GM18505 (cell line): ENCODE data around the gene XAF1.

Experiments
- ATAC-seq: cut with Tn5 transposase; IDR thresholded peaks from one replicate; pipeline ENCODE4 v1.9.1; 2021; ENCODE audit not compliant: unreplicated experiment
- POLR2A ChIP-seq: IDR thresholded peaks from 4 replicates; pipeline ENCODE4 v1.6.1; 2011; ENCODE audit warnings: borderline replicate concordance; ENCODE audit not compliant: insufficient read depth, insufficient read length; ENCODE audit errors: extremely low read depth

XAF1 gene, protein sequence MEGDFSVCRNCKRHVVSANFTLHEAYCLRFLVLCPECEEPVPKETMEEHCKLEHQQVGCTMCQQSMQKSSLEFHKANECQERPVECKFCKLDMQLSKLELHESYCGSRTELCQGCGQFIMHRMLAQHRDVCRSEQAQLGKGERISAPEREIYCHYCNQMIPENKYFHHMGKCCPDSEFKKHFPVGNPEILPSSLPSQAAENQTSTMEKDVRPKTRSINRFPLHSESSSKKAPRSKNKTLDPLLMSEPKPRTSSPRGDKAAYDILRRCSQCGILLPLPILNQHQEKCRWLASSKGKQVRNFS

DNA sequence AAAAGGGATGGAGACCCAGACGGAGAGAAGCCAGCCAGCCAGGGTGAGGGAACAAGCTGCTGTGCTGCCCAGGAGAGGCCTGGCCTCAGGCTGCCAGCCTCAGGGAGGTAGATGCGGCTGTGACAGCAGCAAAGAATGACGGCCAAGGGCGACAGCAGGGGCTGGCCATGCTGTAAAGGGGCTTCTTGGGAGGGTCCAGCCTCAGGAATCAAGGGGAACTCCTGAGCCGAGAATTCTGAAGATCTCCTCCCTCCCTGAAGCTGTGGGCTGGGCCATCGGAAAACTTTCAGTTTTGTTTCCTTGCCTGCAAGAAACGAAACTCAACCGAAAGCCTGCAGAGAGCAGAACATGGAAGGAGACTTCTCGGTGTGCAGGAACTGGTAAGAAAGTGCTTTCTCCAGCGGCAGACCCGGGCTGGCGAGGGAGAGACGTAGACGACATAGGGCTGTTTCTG is at the start of gene XAF1:
Gene XAF1, plus strand, starts transcription at position 316 of the 454 bp plus-strand sequence. Its CDS starts 33 bp downstream, at position 349.
- no peak for ATAC-seq

DNA sequence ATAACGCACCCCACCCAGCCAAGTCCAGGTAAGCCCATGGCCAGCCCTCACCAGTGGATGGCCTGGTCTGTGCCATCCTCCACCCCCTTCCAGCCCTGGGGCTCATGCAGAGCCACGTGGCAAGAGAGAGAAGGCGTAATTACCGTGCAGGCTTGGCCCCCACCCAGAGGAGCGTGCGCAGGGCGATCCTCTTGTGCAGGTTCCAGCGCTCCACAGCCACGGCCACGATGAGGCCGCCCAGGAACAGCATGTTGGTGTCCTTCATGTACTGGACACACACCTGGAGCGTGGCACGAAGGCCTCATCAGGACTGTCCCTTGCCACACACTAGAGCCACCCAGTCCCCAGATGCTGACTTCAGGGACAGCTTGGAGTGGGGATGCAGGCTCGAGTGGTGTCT is 49.3 kb upstream of the XAF1 start:
- TF ChIP-seq POLR2A: no peak
- no peak for ATAC-seq

More for the DNA sequence above, at the start of gene XAF1:
- TF ChIP-seq POLR2A: peak; percentile 76

DNA sequence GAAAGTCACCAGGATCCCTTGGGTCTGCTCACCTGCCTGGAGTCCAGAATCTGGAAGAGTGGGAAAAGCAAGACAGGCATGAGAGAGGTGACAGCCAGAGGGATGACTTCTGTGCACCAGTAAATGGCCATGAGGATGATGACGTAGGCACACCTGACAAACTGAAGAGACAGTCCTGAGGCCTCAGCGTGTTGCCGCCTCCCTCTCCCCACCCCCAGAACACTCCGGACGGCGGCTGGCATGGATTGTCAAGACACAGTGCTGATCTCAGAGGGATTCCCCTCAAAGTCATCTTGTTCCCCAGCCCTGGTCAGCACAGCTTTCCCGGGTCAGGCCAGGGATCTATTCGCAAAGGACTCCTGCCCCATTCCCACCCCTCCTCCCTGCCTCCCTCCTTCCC is 48.9 kb upstream of the XAF1 start:
- TF ChIP-seq POLR2A: no peak
- ATAC-seq: no peak

DNA sequence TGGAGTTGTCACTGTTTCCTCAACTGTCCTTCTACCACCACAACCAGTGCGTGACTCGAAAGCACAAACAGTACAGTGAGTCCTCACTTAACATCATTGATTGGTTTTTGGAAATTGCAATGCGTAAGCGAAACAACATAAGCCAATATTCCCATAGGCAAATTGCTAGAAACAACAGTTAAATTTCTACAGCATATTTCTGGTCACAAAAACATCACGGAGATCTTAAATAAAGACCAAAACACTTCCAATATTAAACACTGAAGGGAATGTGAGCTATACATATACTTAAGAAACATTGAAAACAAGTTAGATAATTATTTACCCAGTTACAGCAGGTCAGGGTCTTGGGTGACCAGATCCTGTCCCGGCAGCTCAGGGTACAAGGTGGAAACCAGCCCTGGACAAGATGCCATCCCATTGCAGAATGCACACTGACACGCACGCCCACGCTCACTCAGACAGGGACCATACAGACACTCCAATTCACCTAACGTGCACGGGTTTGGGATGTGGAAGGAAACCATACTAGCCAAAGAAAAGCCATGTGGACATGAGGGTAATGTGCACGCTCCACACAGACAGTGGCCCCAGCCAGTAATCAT is 47.4 kb upstream of the XAF1 start:
- no peak for TF ChIP-seq POLR2A

DNA sequence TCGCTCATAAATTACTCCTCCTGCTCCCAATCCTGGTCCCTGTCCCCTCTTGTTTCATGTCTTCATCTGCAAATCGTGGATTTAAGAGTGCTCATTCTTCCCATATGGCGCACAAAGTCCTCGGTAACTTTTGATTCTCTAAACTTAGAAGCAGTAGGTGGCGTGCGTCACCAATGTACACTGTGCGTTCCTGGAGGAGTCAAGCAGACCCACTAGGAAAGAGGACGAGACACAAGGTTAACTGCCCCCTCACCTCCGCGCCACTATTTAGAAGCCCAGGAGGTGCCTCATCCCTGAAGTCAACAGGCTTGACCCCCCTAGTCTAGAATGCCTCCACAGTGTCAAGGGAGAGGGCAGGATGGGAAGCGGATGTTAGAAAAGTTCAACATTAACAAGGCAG is 45.5 kb upstream of the XAF1 start:
- no peak for TF ChIP-seq POLR2A
- ATAC-seq: no peak

More for the DNA sequence above, 47.4 kb upstream of the XAF1 start:
- ATAC-seq: no peak

DNA sequence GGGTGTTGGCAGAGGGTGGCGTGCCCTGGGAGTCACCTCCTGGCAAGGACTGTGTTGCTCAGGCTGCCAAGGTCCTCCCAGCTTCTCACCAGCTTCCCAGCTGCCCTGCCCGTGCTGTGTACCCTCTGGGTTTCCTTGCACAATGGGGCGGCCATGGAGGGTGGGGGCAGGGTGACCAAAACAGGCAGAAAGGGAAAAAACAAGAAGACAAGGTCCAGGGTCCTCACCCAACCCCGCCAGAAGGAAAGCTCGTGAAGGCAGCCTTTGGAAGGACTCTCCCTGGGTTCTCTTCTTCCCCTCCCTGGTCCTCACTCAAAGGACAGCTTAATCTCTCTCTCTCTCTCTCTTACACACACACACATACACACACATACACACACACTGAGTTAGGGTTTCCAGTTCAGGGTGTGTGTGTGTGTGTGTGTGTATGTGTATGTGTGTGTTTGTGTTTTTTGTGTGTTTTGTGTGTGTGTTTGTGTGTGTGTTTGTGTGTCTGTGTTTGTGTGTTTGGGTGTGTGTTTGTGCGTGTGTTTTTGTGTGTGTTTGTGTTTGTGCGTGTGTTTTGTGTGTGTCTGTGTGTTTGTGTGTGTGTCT is 44.7 kb upstream of the XAF1 start:
- no peak for TF ChIP-seq POLR2A
- ATAC-seq: no peak

DNA sequence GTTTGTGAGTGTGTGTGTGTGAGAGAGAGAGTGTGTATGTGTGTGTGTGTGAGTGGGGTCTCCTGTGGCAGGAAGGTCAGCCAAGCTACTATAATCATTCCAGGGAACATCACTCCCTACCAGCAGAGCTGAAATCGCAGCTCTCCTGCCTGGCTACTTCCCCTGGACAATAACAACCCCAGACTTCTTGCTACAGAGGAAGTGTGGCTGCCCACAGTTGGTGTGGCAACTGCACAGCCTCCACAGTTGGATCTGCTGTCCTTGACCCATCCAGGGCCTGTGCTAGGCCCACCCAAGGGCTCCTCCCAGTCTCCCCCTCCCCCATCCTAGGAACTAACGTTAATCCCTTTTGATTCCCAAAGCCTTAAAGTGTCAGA is 44.2 kb upstream of the XAF1 start:
- ATAC-seq: no peak
- no peak for TF ChIP-seq POLR2A

DNA sequence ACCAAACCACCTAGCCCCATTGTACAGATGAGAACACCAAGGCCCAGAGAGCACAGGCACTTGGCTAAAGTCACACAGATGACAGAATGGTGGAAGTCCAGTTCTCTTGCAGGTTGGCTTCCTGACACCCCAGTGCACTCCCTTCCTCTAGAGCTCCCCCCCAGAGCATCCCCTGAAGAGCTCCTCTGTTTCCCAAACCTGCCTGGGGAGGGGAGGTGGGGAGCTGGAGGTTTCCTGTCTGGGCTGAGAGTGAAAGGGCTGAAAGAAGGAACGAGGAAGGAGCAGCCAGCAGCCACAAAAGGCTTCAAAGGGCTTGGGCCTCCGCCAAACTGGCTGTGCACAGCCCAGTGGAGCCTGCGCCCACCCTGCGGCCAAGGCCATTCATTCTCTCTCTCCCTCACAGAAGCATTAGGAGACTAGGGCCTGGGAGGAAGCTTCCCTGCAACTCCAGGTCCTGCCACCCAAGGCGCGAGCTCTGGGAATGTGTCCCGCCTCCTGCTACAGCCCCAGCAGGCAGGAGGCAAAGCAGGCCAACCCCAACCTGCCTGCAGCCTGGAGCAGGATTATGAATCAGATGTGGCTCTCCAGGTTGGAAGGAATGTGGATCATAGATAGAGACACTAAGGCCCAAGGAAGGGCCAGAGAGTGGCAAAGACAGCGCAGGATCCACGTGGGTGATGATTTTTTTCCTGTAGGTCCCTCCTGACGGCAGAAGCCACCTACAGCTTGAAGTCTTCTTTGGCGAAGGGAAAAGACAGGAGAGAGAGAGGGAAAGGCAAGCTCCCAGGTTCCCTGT is 43.6 kb upstream of the XAF1 start:
- ATAC-seq: no peak
- no peak for TF ChIP-seq POLR2A

DNA sequence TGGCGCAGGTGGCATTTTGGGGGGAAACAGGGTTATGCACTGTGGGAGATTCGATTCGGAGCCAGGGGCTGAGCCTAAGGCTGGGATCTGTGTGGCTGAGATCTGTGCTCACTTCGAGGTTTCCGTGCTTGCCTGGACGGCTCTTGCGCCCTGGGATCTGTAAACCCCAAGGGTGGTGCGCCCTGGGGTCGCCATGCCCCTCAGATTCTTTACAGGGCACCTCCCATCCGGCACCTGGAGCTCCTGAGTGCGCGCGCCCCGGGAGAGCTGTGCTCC is 43.1 kb upstream of the XAF1 start:
- no peak for ATAC-seq
- TF ChIP-seq POLR2A: no peak

DNA sequence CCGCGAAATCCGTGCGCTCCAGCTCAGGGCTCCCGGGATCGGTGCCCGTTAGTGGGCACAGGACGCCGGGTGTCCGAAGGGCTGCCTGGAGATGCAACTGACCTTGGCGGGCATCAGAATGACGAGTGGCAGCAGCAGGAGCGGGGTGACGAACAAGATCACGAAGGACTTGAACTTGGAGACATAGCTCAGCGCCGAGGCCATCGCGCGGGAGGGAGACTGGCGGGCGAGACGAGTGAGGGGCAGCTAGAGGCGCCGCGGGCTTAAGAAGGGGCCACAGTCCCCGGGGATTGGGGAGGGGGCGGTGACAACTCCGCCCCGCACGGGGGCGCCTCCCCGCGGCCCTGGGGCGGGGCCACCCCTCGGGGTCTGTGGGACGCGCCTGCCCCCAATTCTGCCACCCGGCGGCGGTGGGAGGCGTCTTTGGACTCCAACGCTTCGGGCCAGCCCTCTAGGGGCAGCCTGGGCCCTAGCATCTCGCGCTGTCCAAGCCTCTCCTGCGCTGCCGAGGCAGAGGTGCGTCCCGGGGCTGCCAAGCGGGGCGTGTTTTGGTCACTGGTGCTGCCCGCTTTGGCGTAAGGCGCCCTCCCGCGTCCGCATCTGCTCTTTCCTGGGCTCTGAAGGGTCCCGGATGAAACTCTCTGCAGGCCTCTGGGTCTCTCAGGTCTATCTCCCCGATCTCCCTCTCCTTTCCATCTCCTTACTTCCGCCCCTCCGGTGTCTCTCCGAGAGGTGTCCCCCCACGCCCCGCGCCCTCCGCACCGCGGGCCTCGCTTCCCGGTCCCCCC is 42.5 kb upstream of the XAF1 start, which contains the start of gene SLC13A5:
Gene SLC13A5, minus strand, starts transcription at position 240 of the 788 bp plus-strand sequence. Its CDS starts 36 bp downstream, at position 204.
- ATAC-seq: no peak
- TF ChIP-seq POLR2A: no peak

DNA sequence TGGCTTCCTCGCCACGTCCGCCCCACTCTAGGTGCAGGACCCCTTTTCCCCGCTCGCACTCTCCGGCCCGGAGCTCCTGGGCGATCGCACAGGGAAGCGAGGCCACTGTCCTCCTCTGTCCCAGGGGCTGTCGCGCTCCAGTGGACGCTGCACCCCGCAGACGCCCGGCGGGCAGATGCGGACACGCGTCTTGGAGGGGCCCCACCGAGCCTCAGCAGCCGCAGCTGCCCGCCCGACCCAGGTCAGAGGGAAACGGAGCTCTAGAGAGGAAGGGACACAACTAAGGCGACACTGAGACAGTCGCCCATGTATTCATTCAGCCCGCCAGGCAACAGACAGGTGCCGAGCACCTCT is 42.0 kb upstream of the XAF1 start:
- ATAC-seq: no peak

DNA sequence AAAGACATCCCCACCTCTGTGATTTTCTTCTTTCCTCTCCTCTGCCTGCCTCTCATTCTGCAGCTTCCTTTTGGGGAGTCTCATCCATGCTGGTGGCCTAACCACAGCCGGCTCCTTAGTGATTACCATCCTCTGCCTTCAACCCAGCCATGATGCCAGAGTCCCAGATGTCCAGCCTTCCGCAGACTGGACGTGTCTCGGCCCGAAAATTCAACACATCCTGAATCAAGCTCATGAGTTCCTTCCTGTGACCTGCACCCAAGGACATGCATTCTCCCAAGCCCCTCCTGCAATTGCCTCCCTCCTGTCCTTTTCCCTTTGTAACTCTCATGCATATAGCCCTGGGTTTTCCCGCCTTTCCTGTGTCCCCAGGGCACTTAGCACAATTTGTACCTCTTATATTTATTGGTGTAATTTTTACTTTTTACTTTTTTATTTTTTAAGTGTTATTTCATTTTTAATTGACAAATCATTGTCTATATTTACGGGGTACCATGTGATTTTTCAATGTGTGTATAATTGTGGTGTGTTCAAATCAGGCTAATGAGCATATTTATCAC is 41.5 kb upstream of the XAF1 start:
- no peak for TF ChIP-seq POLR2A
- no peak for ATAC-seq

More for the DNA sequence above, 42.0 kb upstream of the XAF1 start:
- no peak for TF ChIP-seq POLR2A
